Measurements from ENCODE around the gene FSTL4. TPM values are rescaled to one million over a fixed set of nuclear protein-coding genes. Genes with fewer than 3 reads are reported as not detected.

The FSTL4 gene
- total RNA-seq, 2 donors from 2014 or later = 4.4 to 5.5 TPM

GRCh38 chr5:133451926-133452325, 160.4 kb downstream of the FSTL4 start:
- DNase-seq = no peak
- TF ChIP-seq CTCF (conservative IDR thresholded peaks at IDR 0.05) = no peak
- Mint-ChIP-seq H3K36me3 (ENCODE audit: low read depth) (no peaks in the 10 kb centered on the region), H3K4me3 (no peak overlapping the region), H3K4me1 (no peaks in the 10 kb centered on the region), H3K9me3 (no peaks in the 10 kb centered on the region), H3K27me3 (ENCODE audit: insufficient read depth) (no peaks in the 10 kb centered on the region), H3K27ac (no peak overlapping the region)
- H3K4me1 ChIP-seq (ENCODE audit: control insufficient read depth, insufficient read depth, low read length) = no peaks in the 10 kb centered on the region
- 92% methylated on average over 1 of the region's 1 CpG; no CpG with 5 or more reads in 1 of the 2 experiments for WGBS, 2 experiments (ENCODE audit: insufficient coverage in 1 of 2, insufficient read length in 1 of 2)
- no peaks in the 10 kb centered on the region for H3K27me3 ChIP-seq (ENCODE audit: control insufficient read depth, insufficient read depth, low read length, poor library complexity, severe bottlenecking)
- no peak overlapping the region for H3K9ac ChIP-seq (ENCODE audit: extremely low read depth, low read length, poor library complexity, severe bottlenecking)
- no peaks in the 10 kb centered on the region for H3K9me3 ChIP-seq (ENCODE audit: control insufficient read depth, low read length)
- no peaks in the 10 kb centered on the region for H3K36me3 ChIP-seq (ENCODE audit: control insufficient read depth, insufficient read depth, low read length)
- no peak overlapping the region for H3K27ac ChIP-seq (ENCODE audit: low read depth, low read length)
- H3K4me3 ChIP-seq (ENCODE audit: low read length) = no peak overlapping the region

GRCh38 chr5:133450286-133450685, 162.1 kb downstream of the FSTL4 start:
- no peak overlapping the region for H3K9ac ChIP-seq (ENCODE audit: extremely low read depth, low read length, poor library complexity, severe bottlenecking)
- no peak overlapping the region for H3K4me3 ChIP-seq (ENCODE audit: low read length)
- H3K4me1 ChIP-seq (ENCODE audit: control insufficient read depth, insufficient read depth, low read length) = no peaks in the 10 kb centered on the region
- H3K9me3 ChIP-seq (ENCODE audit: control insufficient read depth, low read length) = no peaks in the 10 kb centered on the region
- H3K9me3 Mint-ChIP-seq = no peaks in the 10 kb centered on the region
- no peak overlapping the region for H3K27ac Mint-ChIP-seq
- no peaks in the 10 kb centered on the region for H3K36me3 Mint-ChIP-seq (ENCODE audit: low read depth)
- no peaks in the 10 kb centered on the region for H3K36me3 ChIP-seq (ENCODE audit: control insufficient read depth, insufficient read depth, low read length)
- H3K27ac ChIP-seq (ENCODE audit: low read depth, low read length) = no peak overlapping the region
- 94 to 98% methylated on average over 5 to 8 of the region's 8 CpGs for WGBS, 2 experiments (ENCODE audit: insufficient coverage in 1 of 2, insufficient read length in 1 of 2)
- H3K27me3 Mint-ChIP-seq (ENCODE audit: insufficient read depth) = no peaks in the 10 kb centered on the region
- H3K27me3 ChIP-seq (ENCODE audit: control insufficient read depth, insufficient read depth, low read length, poor library complexity, severe bottlenecking) = no peaks in the 10 kb centered on the region
- no peak for TF ChIP-seq CTCF (conservative IDR thresholded peaks at IDR 0.05)
- no peaks in the 10 kb centered on the region for H3K4me1 Mint-ChIP-seq
- DNase-seq = no peak
- H3K4me3 Mint-ChIP-seq = no peak overlapping the region

GRCh38 chr5:133449181-133449580, 163.2 kb downstream of the FSTL4 start:
- WGBS, 2 experiments (ENCODE audit: insufficient coverage in 1 of 2, insufficient read length in 1 of 2) = 95 to 98% methylated on average over 6 to 10 of the region's 10 CpGs
- no peaks in the 10 kb centered on the region for H3K27me3 Mint-ChIP-seq (ENCODE audit: insufficient read depth)
- no peak overlapping the region for H3K27ac ChIP-seq (ENCODE audit: low read depth, low read length)

More at GRCh38 chr5:133449181-133449580, 163.2 kb downstream of the FSTL4 start:
- Histone ChIP-seq H3K4me1 (ENCODE audit: control insufficient read depth, insufficient read depth, low read length) (no peaks in the 10 kb centered on the region), H3K4me3 (ENCODE audit: low read length) (no peak overlapping the region), H3K27me3 (ENCODE audit: control insufficient read depth, insufficient read depth, low read length, poor library complexity, severe bottlenecking) (no peaks in the 10 kb centered on the region), H3K36me3 (ENCODE audit: control insufficient read depth, insufficient read depth, low read length) (no peaks in the 10 kb centered on the region), H3K9me3 (ENCODE audit: control insufficient read depth, low read length) (no peaks in the 10 kb centered on the region), H3K9ac (ENCODE audit: extremely low read depth, low read length, poor library complexity, severe bottlenecking) (no peak overlapping the region)
- Mint-ChIP-seq H3K4me1 (no peaks in the 10 kb centered on the region), H3K27ac (no peak overlapping the region), H3K9me3 (no peaks in the 10 kb centered on the region), H3K36me3 (ENCODE audit: low read depth) (no peaks in the 10 kb centered on the region), H3K4me3 (no peak overlapping the region)
- TF ChIP-seq CTCF (conservative IDR thresholded peaks at IDR 0.05) = no peak
- no peak for DNase-seq
